SJSA1 (cell line): Measurements from ENCODE around the gene REV1. TPM values are rescaled to one million over a fixed set of nuclear protein-coding genes. Genes with fewer than 3 reads are reported as not detected.
"Not testable (repeated sequence)": the region's sequence is repeated elsewhere in the genome, so short reads cannot be mapped to it uniquely, and the experiment has no call there.

ENCODE experiments used
- DNase-seq, 2 experiments: peaks; one replicate each; pipeline ENCODE4 v3.0.0-alpha.2; 2015 to 2020; ENCODE audit warnings: low spot score in 2 of 2, low read depth in 1 of 2
- H3K27ac ChIP-seq: fragments of 250-450 bp; sonication (Bioruptor Pico); 2 replicates; pipeline ENCODE4 v1.5.1; 2020; ENCODE audit warnings: mild to moderate bottlenecking, moderate library complexity
- H3K27me3 ChIP-seq: fragments of 250-450 bp; sonication (Bioruptor Pico); replicated peaks from 2 replicates; pipeline ENCODE4 v1.5.1; 2020; ENCODE audit warnings: mild to moderate bottlenecking, moderate library complexity
- H3K36me3 ChIP-seq: fragments of 250-450 bp; sonication (Bioruptor Pico); 2 replicates; pipeline ENCODE4 v1.5.1; 2020; ENCODE audit warnings: mild to moderate bottlenecking
- H3K4me1 ChIP-seq: fragments of 250-450 bp; sonication (Bioruptor Pico); replicated peaks from 2 replicates; pipeline ENCODE4 v1.6.1; 2021; ENCODE audit warnings: mild to moderate bottlenecking
- H3K4me3 ChIP-seq: fragments of 250-450 bp; sonication (Bioruptor Pico); 2 replicates; pipeline ENCODE4 v1.5.1; 2020; ENCODE audit warnings: mild to moderate bottlenecking
- H3K9me3 ChIP-seq: fragments of 250-450 bp; sonication (Bioruptor Pico); replicated peaks from 2 replicates; pipeline ENCODE4 v1.5.1; 2020; ENCODE audit warnings: mild to moderate bottlenecking
- total RNA-seq: library from RNA; depleted of rRNA; stranded (reverse); fragments of >200 nt; shearing (Covaris generic); gene quantifications from 2 replicates; pipeline ENCODE4 v1.2.3, GENCODE V29; 2014; rRNA removed

The REV1 gene
- 21.3 and 27.2 TPM in 2 replicates for total RNA-seq

DNA sequence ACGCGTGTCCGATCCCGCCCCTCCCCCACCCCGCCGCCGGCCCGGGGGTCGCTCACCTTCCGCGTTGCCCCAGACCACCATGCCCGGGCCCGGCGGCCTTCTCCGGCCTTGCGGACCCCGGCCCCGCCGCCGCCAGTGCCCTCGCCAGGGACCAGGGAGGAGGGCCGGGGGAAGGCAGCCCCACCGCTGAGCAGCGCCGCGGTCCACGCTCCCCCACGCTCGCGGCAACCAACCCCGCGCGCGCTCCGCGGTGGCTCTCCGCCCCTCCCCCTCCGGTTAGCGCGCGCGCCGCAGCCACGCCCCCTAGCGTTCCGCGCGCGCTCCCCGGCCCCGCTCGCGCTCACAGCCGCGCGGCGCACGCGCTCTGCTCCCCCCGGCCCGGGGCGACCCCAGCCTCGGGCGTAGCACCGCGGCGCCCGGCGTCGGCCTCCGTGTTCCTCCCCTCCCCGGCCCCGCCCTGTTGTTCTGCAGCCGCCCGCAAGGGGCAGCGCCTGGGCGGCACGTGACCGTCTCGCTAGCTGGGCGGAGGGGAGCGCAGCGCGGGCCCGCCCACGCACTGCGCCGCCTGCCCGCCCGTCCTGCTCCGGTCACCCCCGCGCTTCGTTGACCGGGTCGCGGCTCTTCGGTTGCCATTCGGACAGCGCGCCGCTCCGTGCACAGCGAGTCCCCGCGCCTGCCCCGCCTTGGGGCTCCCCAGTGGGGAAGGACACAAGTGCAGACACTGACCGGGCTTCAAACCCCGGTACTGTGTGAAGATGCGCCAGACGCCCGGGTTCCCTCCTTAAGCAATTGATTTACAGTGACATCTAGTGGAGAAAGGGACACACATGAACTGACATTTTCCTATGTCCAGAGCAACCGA lies at the start of gene REV1:
REV1 (minus strand) TSS at position 257 of the 862 bp plus-strand sequence. CDS start 25,042 bp downstream, outside the sequence.
- Histone ChIP-seq H3K27me3 (peaks cover 8% of the 10 kb centered on the region; the same call in 1 of the 2 replicates), H3K4me3 (peak within 1 kb of the TSS; percentile 93), H3K27ac (peak within 1 kb of the TSS; percentile 92), H3K36me3 (peaks cover 11% of the 10 kb centered on the region), H3K4me1 (no peaks in the 10 kb centered on the region; the same call in 1 of the 2 replicates), H3K9me3 (no peaks in the 10 kb centered on the region)
- DNase-seq = peak; percentile 91 to 99

GRCh38 chr2:99537910-99538485 lies 48.2 kb upstream of the REV1 start:
- Histone ChIP-seq H3K27ac (no peak overlapping the region), H3K9me3 (no peaks in the 10 kb centered on the region), H3K36me3 (no peaks in the 10 kb centered on the region), H3K27me3 (no peaks in the 10 kb centered on the region), H3K4me3 (no peak overlapping the region), H3K4me1 (no peaks in the 10 kb centered on the region)
- no peak for DNase-seq

DNA sequence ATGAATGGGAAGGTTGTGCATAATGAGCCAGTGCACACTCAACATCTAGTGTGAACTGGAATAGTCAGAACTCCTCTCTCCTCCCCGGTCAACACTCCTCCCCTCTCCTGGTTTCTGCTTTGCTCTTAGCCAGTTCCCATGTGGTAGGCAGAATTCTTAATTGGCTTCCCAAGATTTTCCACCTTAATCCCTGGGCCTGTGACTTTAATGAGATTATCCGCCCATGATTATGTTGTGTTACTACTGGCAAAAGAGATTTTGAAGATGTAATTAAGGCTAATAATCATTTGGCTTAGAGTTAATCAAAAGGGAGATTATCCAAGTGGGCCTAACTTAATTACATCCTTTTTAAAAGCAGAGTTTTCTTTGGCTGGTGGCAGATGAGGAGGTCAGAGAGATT lies 34.2 kb upstream of the REV1 start:
- DNase-seq = no peak
- Histone ChIP-seq H3K9me3 (no peaks in the 10 kb centered on the region), H3K27me3 (no peaks in the 10 kb centered on the region), H3K36me3 (no peaks in the 10 kb centered on the region), H3K4me1 (no peaks in the 10 kb centered on the region), H3K4me3 (no peak overlapping the region), H3K27ac (no peak overlapping the region)

- no peak for DNase-seq
- Histone ChIP-seq H3K4me3 (no peak overlapping the region), H3K9me3 (no peaks in the 10 kb centered on the region)
Measured at GRCh38 chr2:99522157-99522556, 32.3 kb upstream of the REV1 start.

DNA sequence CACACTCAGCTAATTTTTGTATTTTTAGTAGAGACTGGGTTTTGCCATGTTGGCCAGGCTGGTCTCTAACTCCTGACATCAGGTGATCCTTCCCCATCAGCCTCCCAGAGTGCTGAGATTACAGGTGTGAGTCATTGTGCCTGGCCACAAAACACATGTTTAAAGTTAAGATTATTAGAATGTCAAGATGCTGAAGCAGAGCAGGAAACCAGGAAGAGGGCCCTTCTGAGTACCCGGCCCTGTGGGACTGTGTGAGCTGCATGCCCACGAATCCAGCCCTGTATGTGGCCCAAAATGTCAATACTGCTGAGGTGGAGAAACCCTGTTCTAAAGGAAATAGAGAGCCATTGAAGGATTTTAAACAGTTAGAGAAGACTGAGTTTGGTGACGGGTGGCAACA lies 31.0 kb upstream of the REV1 start:
- Histone ChIP-seq H3K4me1 (no peaks in the 10 kb centered on the region), H3K27ac (no peak overlapping the region), H3K27me3 (no peaks in the 10 kb centered on the region; the same call in 1 of the 2 replicates), H3K36me3 (no peaks in the 10 kb centered on the region), H3K4me3 (no peak overlapping the region), H3K9me3 (no peaks in the 10 kb centered on the region)
- no peak for DNase-seq

More at GRCh38 chr2:99522157-99522556, 32.3 kb upstream of the REV1 start:
- Histone ChIP-seq H3K36me3 (no peaks in the 10 kb centered on the region), H3K27ac (no peak overlapping the region), H3K4me1 (no peaks in the 10 kb centered on the region), H3K27me3 (no peaks in the 10 kb centered on the region)

DNA sequence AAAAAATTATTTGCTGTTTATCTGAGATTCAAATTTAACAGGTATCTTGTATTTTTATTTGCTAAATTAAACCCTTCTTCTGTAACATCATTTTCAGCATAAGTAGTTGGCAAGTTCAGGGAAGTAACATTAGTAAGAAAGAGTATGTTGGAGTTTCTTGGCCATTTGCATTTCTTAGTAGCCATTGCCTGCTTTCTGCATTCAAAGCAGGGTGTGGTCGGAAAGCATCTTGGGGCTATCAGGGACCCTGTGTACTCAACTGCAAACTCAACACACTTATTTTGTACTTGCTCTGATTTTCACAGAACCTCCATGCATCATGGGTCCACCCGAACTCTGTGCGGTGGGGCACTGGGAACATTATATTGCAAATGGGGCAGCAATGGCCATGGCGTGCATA lies 30.4 kb upstream of the REV1 start:
- no peaks in the 10 kb centered on the region for H3K36me3 ChIP-seq

GRCh38 chr2:99514357-99514756 lies 24.5 kb upstream of the REV1 start:
- Histone ChIP-seq H3K4me1 (no peaks in the 10 kb centered on the region), H3K36me3 (no peaks in the 10 kb centered on the region), H3K4me3 (no peak overlapping the region), H3K27me3 (peaks cover 1% of the 10 kb centered on the region; the same call in 1 of the 2 replicates), H3K27ac (no peak overlapping the region), H3K9me3 (no peaks in the 10 kb centered on the region)
- DNase-seq = no peak

More for the DNA sequence above, 30.4 kb upstream of the REV1 start:
- no peak for DNase-seq
- Histone ChIP-seq H3K4me3 (no peak overlapping the region), H3K4me1 (no peaks in the 10 kb centered on the region), H3K9me3 (no peaks in the 10 kb centered on the region), H3K27me3 (no peaks in the 10 kb centered on the region; the same call in 1 of the 2 replicates), H3K27ac (no peak overlapping the region)

DNA sequence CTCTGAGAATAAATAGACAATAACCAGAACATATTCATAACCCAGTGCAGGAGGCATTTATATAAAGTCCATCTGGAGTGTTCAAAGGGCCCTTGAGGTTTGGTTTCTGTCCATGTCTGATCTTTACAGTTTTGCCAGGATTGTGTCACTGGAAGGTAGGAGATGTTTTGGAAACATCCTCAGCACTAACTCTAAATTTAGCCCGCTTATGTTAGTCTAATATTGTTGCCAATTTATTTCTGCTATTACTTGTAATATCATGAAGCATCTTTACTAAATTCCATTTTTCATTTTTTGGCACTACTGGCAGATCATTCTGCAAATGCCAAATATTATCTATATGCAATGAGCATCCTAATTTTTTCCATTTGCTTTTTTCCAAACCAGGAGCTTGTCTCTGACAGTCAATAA lies 22.4 kb upstream of the REV1 start:
- DNase-seq = no peak
- Histone ChIP-seq H3K4me3 (no peak overlapping the region), H3K9me3 (no peaks in the 10 kb centered on the region), H3K4me1 (no peaks in the 10 kb centered on the region), H3K27ac (no peak overlapping the region), H3K27me3 (peaks cover 4% of the 10 kb centered on the region; the same call in 1 of the 2 replicates), H3K36me3 (no peaks in the 10 kb centered on the region)

DNA sequence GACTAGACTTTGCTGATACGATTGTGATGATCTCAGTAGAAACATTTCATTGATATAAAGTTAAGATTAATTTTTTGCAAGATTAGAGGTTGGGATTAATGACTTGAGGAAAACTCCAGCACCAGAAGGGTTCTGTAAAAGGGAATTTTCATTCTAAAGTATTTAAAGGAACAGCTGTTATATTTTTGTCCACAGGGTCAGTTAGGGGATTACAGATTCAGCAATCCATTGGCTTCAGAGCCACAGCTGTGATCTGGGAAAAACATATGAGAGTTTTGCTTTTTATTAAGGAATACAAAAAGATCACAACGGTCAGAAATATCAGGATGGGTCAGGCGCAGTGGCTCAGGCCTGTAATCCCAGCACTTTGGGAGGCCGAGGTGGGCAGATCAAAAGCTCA lies 19.6 kb upstream of the REV1 start:
- H3K9me3 ChIP-seq = no peaks in the 10 kb centered on the region
- no peak overlapping the region for H3K4me3 ChIP-seq
- no peak for DNase-seq

DNA sequence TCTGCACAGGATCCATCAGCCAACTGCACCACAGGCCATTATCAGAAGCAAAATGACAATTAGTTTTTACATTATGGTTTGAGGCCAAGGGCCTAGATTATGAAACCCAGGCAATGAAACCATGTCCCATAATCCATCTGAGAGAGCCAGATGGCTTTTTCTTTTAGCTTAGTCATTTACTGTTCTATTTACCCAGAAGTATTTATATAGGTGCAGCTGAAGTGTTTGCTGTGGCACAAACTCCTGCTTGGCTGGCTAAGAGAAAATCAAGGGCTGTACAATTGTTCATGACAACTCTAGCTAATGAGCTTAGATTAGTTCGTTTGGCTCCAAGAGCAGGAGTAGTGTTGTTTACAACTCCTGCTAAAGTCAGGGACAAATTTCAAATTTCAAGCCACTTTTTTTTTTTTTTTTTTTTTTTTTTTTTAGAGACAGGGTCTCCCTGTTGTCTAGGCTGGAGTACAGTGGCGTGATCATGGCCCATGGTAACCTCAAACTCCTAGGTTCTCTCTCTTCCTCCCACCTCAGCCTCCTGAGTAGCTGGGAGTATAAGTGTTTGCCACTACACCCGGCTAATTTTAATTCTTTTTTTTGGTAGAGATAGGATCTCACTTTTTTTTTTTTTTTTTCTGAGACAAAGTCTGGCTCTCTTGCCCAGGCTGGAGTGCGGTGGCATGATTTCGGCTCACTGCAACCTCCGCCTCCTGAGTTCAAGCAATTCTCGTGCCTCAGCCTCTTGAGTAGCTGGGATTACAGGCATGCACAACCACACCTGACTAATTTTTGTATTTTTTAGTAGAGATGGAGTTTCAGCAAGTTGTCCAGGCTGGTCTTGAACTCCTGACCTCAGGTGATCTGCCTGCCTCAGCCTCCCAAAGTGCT lies 18.4 kb upstream of the REV1 start:
- no peaks in the 10 kb centered on the region for H3K4me1 ChIP-seq
- no peak overlapping the region for H3K27ac ChIP-seq
- no peak overlapping the region for H3K4me3 ChIP-seq
- no peak for DNase-seq
- no peaks in the 10 kb centered on the region for H3K36me3 ChIP-seq
- H3K9me3 ChIP-seq = no peaks in the 10 kb centered on the region
- peaks cover 4% of the 10 kb centered on the region; the same call in 1 of the 2 replicates for H3K27me3 ChIP-seq

More for the DNA sequence above, 19.6 kb upstream of the REV1 start:
- Histone ChIP-seq H3K36me3 (no peaks in the 10 kb centered on the region), H3K27me3 (peaks cover 4% of the 10 kb centered on the region; the same call in 1 of the 2 replicates), H3K4me1 (no peaks in the 10 kb centered on the region), H3K27ac (no peak overlapping the region)

GRCh38 chr2:99504844-99505584 lies 15.2 kb upstream of the REV1 start:
- H3K27me3 ChIP-seq = peaks cover 4% of the 10 kb centered on the region
- no peak overlapping the region for H3K4me3 ChIP-seq
- H3K9me3 ChIP-seq = no peaks in the 10 kb centered on the region
- H3K4me1 ChIP-seq = no peaks in the 10 kb centered on the region
- H3K36me3 ChIP-seq = no peaks in the 10 kb centered on the region
- DNase-seq = no peak
- no peak overlapping the region for H3K27ac ChIP-seq

- not testable (repeated sequence) for H3K9me3 ChIP-seq, H3K36me3 ChIP-seq, DNase-seq, H3K27me3 ChIP-seq, H3K27ac ChIP-seq, H3K4me3 ChIP-seq, H3K4me1 ChIP-seq
Measured at GRCh38 chr2:99503662-99504416, 14.0 kb upstream of the REV1 start.
